Upper lobe of left lung (tissue), 4 donors: ENCODE data around the gene LRPPRC.

Experiments used
- EP300 ChIP-seq, 4 donors: sonication (generic); formaldehyde crosslinking; IDR thresholded peaks; one replicate each; pipeline ENCODE4 v1.5.1; 2017; ENCODE audit warnings: antibody characterized with exemption in 4 of 4, control low read depth in 2 of 4
- POLR2A ChIP-seq, 4 donors: fragments of 450-650 bp; IDR thresholded peaks; one replicate each; pipeline ENCODE4 v1.5.1; 2016 to 2017; ENCODE audit warnings: antibody characterized with exemption in 4 of 4, mild to moderate bottlenecking in 2 of 4
- POLR2AphosphoS5 ChIP-seq, 2 donors: sonication (generic); formaldehyde crosslinking; IDR thresholded peaks; one replicate each; pipeline ENCODE4 v1.5.1; 2017; ENCODE audit warnings: antibody characterized with exemption in 2 of 2
- TF ChIP-seq, protein P1 (sequence below), 6 experiments: fragments of 450-650 bp in 4 of 6; fragments of 200-600 bp in 2 of 6; sonication (generic) in 2 of 6; IDR thresholded peaks; one replicate each; pipeline ENCODE4 v1.5.1; 2016 to 2019; ENCODE audit warnings: antibody characterized with exemption in 6 of 6

DNA sequence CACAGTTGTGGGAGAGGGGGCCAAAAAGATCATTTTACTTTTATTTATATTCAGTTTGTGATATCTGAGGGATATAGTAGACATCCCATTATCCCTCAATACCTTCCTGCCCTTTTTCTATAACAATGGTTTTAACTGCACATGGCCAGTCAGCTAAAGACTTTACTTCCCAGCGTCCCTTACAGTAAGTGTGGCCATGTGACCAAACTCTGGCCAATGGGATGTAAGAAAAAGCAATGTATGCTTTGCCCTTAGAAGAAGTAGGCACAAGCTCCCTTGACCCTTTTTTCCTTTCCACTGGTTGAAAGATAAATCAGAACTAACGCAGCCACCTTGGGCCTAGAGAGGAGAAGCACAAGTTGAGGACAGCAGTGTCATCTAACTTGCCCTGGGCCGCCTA, 44.6 kb upstream of the LRPPRC start:
- TF ChIP-seq, protein P1, sequence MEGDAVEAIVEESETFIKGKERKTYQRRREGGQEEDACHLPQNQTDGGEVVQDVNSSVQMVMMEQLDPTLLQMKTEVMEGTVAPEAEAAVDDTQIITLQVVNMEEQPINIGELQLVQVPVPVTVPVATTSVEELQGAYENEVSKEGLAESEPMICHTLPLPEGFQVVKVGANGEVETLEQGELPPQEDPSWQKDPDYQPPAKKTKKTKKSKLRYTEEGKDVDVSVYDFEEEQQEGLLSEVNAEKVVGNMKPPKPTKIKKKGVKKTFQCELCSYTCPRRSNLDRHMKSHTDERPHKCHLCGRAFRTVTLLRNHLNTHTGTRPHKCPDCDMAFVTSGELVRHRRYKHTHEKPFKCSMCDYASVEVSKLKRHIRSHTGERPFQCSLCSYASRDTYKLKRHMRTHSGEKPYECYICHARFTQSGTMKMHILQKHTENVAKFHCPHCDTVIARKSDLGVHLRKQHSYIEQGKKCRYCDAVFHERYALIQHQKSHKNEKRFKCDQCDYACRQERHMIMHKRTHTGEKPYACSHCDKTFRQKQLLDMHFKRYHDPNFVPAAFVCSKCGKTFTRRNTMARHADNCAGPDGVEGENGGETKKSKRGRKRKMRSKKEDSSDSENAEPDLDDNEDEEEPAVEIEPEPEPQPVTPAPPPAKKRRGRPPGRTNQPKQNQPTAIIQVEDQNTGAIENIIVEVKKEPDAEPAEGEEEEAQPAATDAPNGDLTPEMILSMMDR (IDR thresholded peaks at IDR 0.05): no peak
- no peak for TF ChIP-seq EP300 (IDR thresholded peaks at IDR 0.05)
- TF ChIP-seq POLR2A (IDR thresholded peaks at IDR 0.05): no peak
- no peak for TF ChIP-seq POLR2AphosphoS5 (IDR thresholded peaks at IDR 0.05)
